A673 (cell line): ENCODE data around the gene HNRNPUL1.

Experiments used
- EZH2 ChIP-seq: fragments of 200-600 bp; sonication (generic); IDR thresholded peaks from 2 replicates; pipeline ENCODE4 v1.6.1; 2017; ENCODE audit warnings: borderline replicate concordance, low read depth, mild to moderate bottlenecking, mixed read lengths, antibody characterized with exemption, low read length; ENCODE audit not compliant: poor library complexity, severe bottlenecking
- TF ChIP-seq, protein P1 (sequence below): fragments of 300-800, 200-600 bp; sonication (generic); conservative IDR thresholded peaks from 2 replicates; pipeline ENCODE4 v1.5.1; 2017; ENCODE audit warnings: low read depth, mild to moderate bottlenecking, antibody characterized with exemption, low read length, moderate library complexity, mixed read lengths

DNA sequence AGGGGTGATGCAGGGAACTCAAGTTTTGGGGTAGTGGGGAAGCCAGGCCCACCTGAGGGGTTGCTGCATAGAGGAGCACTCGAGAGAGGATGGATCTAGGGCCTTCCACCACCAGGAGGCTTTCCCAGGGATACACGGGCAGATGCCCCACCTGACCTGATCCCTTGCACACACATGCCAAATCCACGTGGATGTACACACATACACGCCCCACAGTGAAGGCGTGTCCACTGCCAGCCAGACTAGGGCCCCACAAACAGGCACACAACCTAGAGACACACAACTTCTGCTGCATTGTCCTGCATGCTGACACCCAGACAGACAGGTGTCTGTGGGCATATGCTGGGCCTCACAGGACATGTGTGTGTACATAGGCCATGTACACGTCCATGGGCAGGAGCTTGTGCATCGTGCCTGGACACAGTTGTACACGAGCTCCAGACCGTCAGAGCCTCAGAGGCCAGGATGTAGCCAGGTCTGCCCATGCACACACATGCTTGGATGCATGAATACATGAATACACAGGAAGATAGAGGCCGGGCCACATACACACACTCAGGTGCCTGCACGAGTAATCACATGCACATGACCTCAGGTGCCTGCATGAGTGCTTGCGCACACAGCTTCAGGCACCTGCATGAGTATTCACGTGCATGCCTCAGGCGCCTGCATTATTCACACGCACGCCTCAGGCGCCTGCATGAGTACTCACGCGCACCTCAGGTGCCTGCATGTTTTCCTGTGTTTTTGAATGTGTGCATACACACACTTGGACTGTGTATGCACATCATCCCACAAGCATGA, 54.7 kb downstream of the HNRNPUL1 start:
- TF ChIP-seq, protein P1, sequence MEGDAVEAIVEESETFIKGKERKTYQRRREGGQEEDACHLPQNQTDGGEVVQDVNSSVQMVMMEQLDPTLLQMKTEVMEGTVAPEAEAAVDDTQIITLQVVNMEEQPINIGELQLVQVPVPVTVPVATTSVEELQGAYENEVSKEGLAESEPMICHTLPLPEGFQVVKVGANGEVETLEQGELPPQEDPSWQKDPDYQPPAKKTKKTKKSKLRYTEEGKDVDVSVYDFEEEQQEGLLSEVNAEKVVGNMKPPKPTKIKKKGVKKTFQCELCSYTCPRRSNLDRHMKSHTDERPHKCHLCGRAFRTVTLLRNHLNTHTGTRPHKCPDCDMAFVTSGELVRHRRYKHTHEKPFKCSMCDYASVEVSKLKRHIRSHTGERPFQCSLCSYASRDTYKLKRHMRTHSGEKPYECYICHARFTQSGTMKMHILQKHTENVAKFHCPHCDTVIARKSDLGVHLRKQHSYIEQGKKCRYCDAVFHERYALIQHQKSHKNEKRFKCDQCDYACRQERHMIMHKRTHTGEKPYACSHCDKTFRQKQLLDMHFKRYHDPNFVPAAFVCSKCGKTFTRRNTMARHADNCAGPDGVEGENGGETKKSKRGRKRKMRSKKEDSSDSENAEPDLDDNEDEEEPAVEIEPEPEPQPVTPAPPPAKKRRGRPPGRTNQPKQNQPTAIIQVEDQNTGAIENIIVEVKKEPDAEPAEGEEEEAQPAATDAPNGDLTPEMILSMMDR, result no peak
- no peak for TF ChIP-seq EZH2
